Measurements from ENCODE around the gene GAPDHS. TPM values are rescaled to one million over a fixed set of nuclear protein-coding genes. Genes with fewer than 3 reads are reported as not detected.

Gene GAPDHS
- total RNA-seq, 6 experiments from 2014 or later: not detected

- Histone ChIP-seq H3K27me3 (no peaks in the 10 kb centered on the region), H3K4me1 (no peaks in the 10 kb centered on the region), H3K27ac (no peak overlapping the region), H3K4me3 (no peak overlapping the region), H3K9me3 (no peaks in the 10 kb centered on the region), H3K36me3 (no peaks in the 10 kb centered on the region)
- DNase-seq (no peak), ATAC-seq (no peak)
- intact Hi-C loops (cut with DNase I): no loop called here
- WGBS (ENCODE audit: insufficient coverage, low coverage, low lambda C conversion rate, missing lambda C conversion rate): 90% methylated on average over 4 of the region's 10 CpGs
- TF ChIP-seq POLR2A (IDR thresholded peaks at IDR 0.05): no peak
- no peak for TF ChIP-seq CTCF (IDR thresholded peaks at IDR 0.05)
Observed at GRCh38 chr19:35500611-35501010, 32.6 kb upstream of the GAPDHS start.

- Histone ChIP-seq H3K36me3 (no peaks in the 10 kb centered on the region), H3K4me1 (no peaks in the 10 kb centered on the region), H3K9me3 (no peaks in the 10 kb centered on the region), H3K27me3 (no peaks in the 10 kb centered on the region), H3K27ac (no peak overlapping the region), H3K4me3 (no peak overlapping the region)
- 85% methylated on average over 6 of the region's 15 CpGs for WGBS (ENCODE audit: insufficient coverage, low coverage, low lambda C conversion rate, missing lambda C conversion rate)
- no peak for TF ChIP-seq CTCF (IDR thresholded peaks at IDR 0.05)
- no peak for TF ChIP-seq POLR2A (IDR thresholded peaks at IDR 0.05)
- no peak for ATAC-seq
- intact Hi-C loops (cut with DNase I): no loop called here
- no peak for DNase-seq
Observed at GRCh38 chr19:35501684-35502083, 31.6 kb upstream of the GAPDHS start.

- intact Hi-C loops (cut with DNase I): no loop called here
- no peaks in the 10 kb centered on the region for H3K4me1 ChIP-seq
- DNase-seq (no peak), ATAC-seq (no peak)
- H3K27me3 ChIP-seq: no peaks in the 10 kb centered on the region
- H3K36me3 ChIP-seq: no peaks in the 10 kb centered on the region
- WGBS (ENCODE audit: insufficient coverage, low coverage, low lambda C conversion rate, missing lambda C conversion rate): no CpG with 5 or more reads among the region's 4 CpGs
- no peak overlapping the region for H3K4me3 ChIP-seq
- no peaks in the 10 kb centered on the region for H3K9me3 ChIP-seq
- TF ChIP-seq CTCF (IDR thresholded peaks at IDR 0.05): no peak
- no peak for TF ChIP-seq POLR2A (IDR thresholded peaks at IDR 0.05)
- H3K27ac ChIP-seq: no peak overlapping the region
Observed at GRCh38 chr19:35502751-35503150, 30.5 kb upstream of the GAPDHS start.

- Histone ChIP-seq H3K4me3 (no peak overlapping the region), H3K4me1 (peaks cover 0 to 10% (median 0%) of the 10 kb centered on the region in 4 donors), H3K27me3 (no peaks in the 10 kb centered on the region), H3K36me3 (no peaks in the 10 kb centered on the region), H3K9me3 (no peaks in the 10 kb centered on the region), H3K27ac (no peak overlapping the region)
- TF ChIP-seq POLR2A (IDR thresholded peaks at IDR 0.05): no peak
- TF ChIP-seq CTCF (IDR thresholded peaks at IDR 0.05): no peak
- ATAC-seq: no peak
- WGBS (ENCODE audit: insufficient coverage, low coverage, low lambda C conversion rate, missing lambda C conversion rate): 17% methylated on average over 1 of the region's 7 CpGs
- intact Hi-C loops (cut with DNase I): no loop called here
- no peak for DNase-seq
Observed at GRCh38 chr19:35506011-35506410, 27.2 kb upstream of the GAPDHS start.

GRCh38 chr19:35507561-35507960, 25.7 kb upstream of the GAPDHS start:
- Histone ChIP-seq H3K27ac (no peak overlapping the region), H3K4me1 (peaks cover 0 to 10% (median 0%) of the 10 kb centered on the region in 4 donors), H3K27me3 (no peaks in the 10 kb centered on the region), H3K9me3 (no peaks in the 10 kb centered on the region), H3K4me3 (no peak overlapping the region), H3K36me3 (no peaks in the 10 kb centered on the region)
- WGBS (ENCODE audit: insufficient coverage, low coverage, low lambda C conversion rate, missing lambda C conversion rate): 82% methylated on average over 11 of the region's 11 CpGs
- no peak for DNase-seq
- TF ChIP-seq CTCF (IDR thresholded peaks at IDR 0.05) (no peak), POLR2A (IDR thresholded peaks at IDR 0.05) (no peak)
- intact Hi-C loops (cut with DNase I): no loop called here
- ATAC-seq: no peak

Measured in right lobe of liver (tissue), 6 donors.